Measurements from ENCODE around the gene CALM3. TPM values are rescaled to one million over a fixed set of nuclear protein-coding genes. Genes with fewer than 3 reads are reported as not detected.

CALM3 gene
- total and polyA plus RNA-seq, 2 experiments from 2014 or later: 217 to 271 TPM

- no peaks in the 10 kb centered on the region for H3K9me2 ChIP-seq (ENCODE audit: insufficient read depth)
- no peak overlapping the region for H3K4me3 ChIP-seq
- H3K36me3 ChIP-seq (ENCODE audit: low read depth): no peaks in the 10 kb centered on the region
- no peaks in the 10 kb centered on the region for H3K27me3 ChIP-seq (replicated peaks; ENCODE audit: insufficient read depth)
- in situ Hi-C loops (cut with MboI): no loop called here
- H3K27ac ChIP-seq: no peak overlapping the region
- peaks cover 8% of the 10 kb centered on the region for H3K4me1 ChIP-seq (ENCODE audit: insufficient read depth)
- no peak overlapping the region for H3K9ac ChIP-seq
- no peak overlapping the region for H2AFZ ChIP-seq
- 81 to 89% methylated on average over 4 of the region's 4 CpGs for WGBS, 2 experiments (ENCODE audit: low coverage in 1 of 2, low lambda C conversion rate in 2 of 2, missing lambda C conversion rate in 2 of 2)
- no peaks in the 10 kb centered on the region for H3K9me3 ChIP-seq (ENCODE audit: low read depth)
- no peaks in the 10 kb centered on the region for H3F3A ChIP-seq (ENCODE audit: insufficient read depth)
- H4K20me1 ChIP-seq (ENCODE audit: insufficient read depth): no peaks in the 10 kb centered on the region; the same call in 1 of the 2 replicates
- no peak for TF ChIP-seq EZH2 (IDR thresholded peaks at IDR 0.05; ENCODE audit: insufficient read depth, poor library complexity, severe bottlenecking)
- no peak for TF ChIP-seq EZH2phosphoT487 (IDR thresholded peaks at IDR 0.05; ENCODE audit: insufficient read depth, low read depth)
- peaks cover 22% of the 10 kb centered on the region for H3K79me2 ChIP-seq (ENCODE audit: insufficient read depth)
- no peak overlapping the region for H3K4me2 ChIP-seq (ENCODE audit: unreplicated experiment)
- DNase-seq: no peak
Measured at GRCh38 chr19:46598372-46598917, 2.7 kb upstream of the CALM3 start.

DNA sequence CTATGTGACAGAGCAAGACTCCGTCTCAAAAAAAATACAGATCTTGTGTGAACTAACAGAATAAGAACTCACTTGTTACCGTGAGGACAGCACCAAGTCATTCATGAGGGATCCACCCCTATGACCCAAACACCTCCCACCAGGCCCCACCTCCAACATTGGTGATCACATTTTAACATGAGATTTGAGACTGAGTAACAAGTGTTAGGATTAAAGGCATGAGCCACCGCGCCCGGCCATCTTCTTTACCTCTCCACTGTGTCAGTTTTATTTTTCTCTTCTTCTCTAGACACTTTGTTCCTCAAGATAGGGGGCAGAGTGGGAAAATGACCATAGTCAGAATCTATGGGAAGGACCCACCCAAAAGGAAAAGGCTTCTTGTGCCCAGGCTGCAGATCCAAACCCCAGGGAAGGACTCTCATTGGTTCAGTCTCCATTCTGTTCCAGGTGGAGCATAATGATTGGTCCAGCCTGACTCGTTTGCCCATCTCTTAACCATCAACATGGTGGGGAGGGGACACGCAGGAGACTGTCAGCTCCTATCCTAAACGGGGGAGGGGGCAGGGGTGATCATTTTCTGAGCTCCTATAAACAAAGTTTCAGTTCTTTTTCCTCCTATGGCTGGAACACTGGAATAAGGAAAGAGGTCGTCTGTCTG is 1.3 kb upstream of the CALM3 start:
- Histone ChIP-seq H3K27me3 (replicated peaks; ENCODE audit: insufficient read depth) (no peaks in the 10 kb centered on the region), H3K36me3 (ENCODE audit: low read depth) (no peaks in the 10 kb centered on the region), H3K4me3 (peak overlapping the region; percentile 100), H3F3A (ENCODE audit: insufficient read depth) (no peaks in the 10 kb centered on the region), H3K9me3 (ENCODE audit: low read depth) (no peaks in the 10 kb centered on the region), H4K20me1 (ENCODE audit: insufficient read depth) (no peaks in the 10 kb centered on the region; the same call in 1 of the 2 replicates), H3K27ac (peak overlapping the region; percentile 92), H3K79me2 (ENCODE audit: insufficient read depth) (peaks cover 36% of the 10 kb centered on the region), H3K9me2 (ENCODE audit: insufficient read depth) (no peaks in the 10 kb centered on the region), H2AFZ (peak overlapping the region; percentile 89), H3K4me1 (ENCODE audit: insufficient read depth) (peaks cover 21% of the 10 kb centered on the region), H3K4me2 (ENCODE audit: unreplicated experiment) (peak overlapping the region; percentile 80), H3K9ac (peak overlapping the region; percentile 90)
- in situ Hi-C loops (cut with MboI): no loop called here
- WGBS, 2 experiments (ENCODE audit: low coverage in 1 of 2, low lambda C conversion rate in 2 of 2, missing lambda C conversion rate in 2 of 2): 50% methylated on average over 9 of the region's 9 CpGs
- no peak for DNase-seq
- no peak for TF ChIP-seq EZH2 (IDR thresholded peaks at IDR 0.05; ENCODE audit: insufficient read depth, poor library complexity, severe bottlenecking)
- no peak for TF ChIP-seq EZH2phosphoT487 (IDR thresholded peaks at IDR 0.05; ENCODE audit: insufficient read depth, low read depth)

- H3K4me1 ChIP-seq (ENCODE audit: insufficient read depth): peaks cover 21% of the 10 kb centered on the region
Measured at GRCh38 chr19:46600384-46601317, 479 bp upstream of the CALM3 start.

More at GRCh38 chr19:46600384-46601317, 479 bp upstream of the CALM3 start:
- no peaks in the 10 kb centered on the region for H3K9me2 ChIP-seq (ENCODE audit: insufficient read depth)
- peak; percentile 97 for DNase-seq
- 1% methylated on average over 60 to 88 of the region's 93 CpGs for WGBS, 2 experiments (ENCODE audit: low coverage in 1 of 2, low lambda C conversion rate in 2 of 2, missing lambda C conversion rate in 2 of 2)
- in situ Hi-C loops (cut with MboI): no loop called here
- no peaks in the 10 kb centered on the region; the same call in 1 of the 2 replicates for H4K20me1 ChIP-seq (ENCODE audit: insufficient read depth)
- H3K9me3 ChIP-seq (ENCODE audit: low read depth): no peaks in the 10 kb centered on the region
- H3K4me3 ChIP-seq: peak overlapping the region; percentile 100
- H3K27me3 ChIP-seq (replicated peaks; ENCODE audit: insufficient read depth): no peaks in the 10 kb centered on the region
- TF ChIP-seq EZH2 (IDR thresholded peaks at IDR 0.05; ENCODE audit: insufficient read depth, poor library complexity, severe bottlenecking) (no peak), EZH2phosphoT487 (IDR thresholded peaks at IDR 0.05; ENCODE audit: insufficient read depth, low read depth) (no peak)
- H3K4me2 ChIP-seq (ENCODE audit: unreplicated experiment): peak overlapping the region; percentile 80
- H3K79me2 ChIP-seq (ENCODE audit: insufficient read depth): peaks cover 44% of the 10 kb centered on the region
- peak overlapping the region; percentile 89 for H2AFZ ChIP-seq
- H3K27ac ChIP-seq: peak overlapping the region; percentile 92
- H3K9ac ChIP-seq: peak overlapping the region; percentile 90
- H3K36me3 ChIP-seq (ENCODE audit: low read depth): no peaks in the 10 kb centered on the region
- H3F3A ChIP-seq (ENCODE audit: insufficient read depth): no peaks in the 10 kb centered on the region
